ENCODE results near the gene DCAF8L2.

- TF ChIP-seq, protein P1, sequence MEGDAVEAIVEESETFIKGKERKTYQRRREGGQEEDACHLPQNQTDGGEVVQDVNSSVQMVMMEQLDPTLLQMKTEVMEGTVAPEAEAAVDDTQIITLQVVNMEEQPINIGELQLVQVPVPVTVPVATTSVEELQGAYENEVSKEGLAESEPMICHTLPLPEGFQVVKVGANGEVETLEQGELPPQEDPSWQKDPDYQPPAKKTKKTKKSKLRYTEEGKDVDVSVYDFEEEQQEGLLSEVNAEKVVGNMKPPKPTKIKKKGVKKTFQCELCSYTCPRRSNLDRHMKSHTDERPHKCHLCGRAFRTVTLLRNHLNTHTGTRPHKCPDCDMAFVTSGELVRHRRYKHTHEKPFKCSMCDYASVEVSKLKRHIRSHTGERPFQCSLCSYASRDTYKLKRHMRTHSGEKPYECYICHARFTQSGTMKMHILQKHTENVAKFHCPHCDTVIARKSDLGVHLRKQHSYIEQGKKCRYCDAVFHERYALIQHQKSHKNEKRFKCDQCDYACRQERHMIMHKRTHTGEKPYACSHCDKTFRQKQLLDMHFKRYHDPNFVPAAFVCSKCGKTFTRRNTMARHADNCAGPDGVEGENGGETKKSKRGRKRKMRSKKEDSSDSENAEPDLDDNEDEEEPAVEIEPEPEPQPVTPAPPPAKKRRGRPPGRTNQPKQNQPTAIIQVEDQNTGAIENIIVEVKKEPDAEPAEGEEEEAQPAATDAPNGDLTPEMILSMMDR (IDR thresholded peaks at IDR 0.05) = no peak
- TF ChIP-seq POLR2A (IDR thresholded peaks at IDR 0.05; ENCODE audit: low read length) = no peak
- TF ChIP-seq MAX (IDR thresholded peaks at IDR 0.05) = no peak
- no peak for TF ChIP-seq SMC3 (IDR thresholded peaks at IDR 0.05)
- TF ChIP-seq ELK1 (IDR thresholded peaks at IDR 0.05; ENCODE audit: low read depth, low read length) = no peak
- no peak for TF ChIP-seq HOXB5 (CRISPR knock-in tag; IDR thresholded peaks at IDR 0.05)
- TF ChIP-seq USF2 (IDR thresholded peaks at IDR 0.05) = no peak
- TF ChIP-seq EHMT2 (IDR thresholded peaks at IDR 0.05; ENCODE audit: low read depth) = no peak
- no peak for TF ChIP-seq CBX8 (IDR thresholded peaks at IDR 0.05)
- TF ChIP-seq JUNB (IDR thresholded peaks at IDR 0.05) = no peak
- TF ChIP-seq RAD21 (conservative IDR thresholded peaks at IDR 0.05 in 1 of 2, IDR thresholded peaks at IDR 0.05 in 1 of 2) = no peak
Observed at GRCh38 chrX:27740933-27741332, 150.8 kb downstream of the DCAF8L2 start.

All from A549 (cell line).